HG02840 (cell line): ENCODE measurements around the gene GRXCR1.

Source experiments
- ATAC-seq: cut with Tn5 transposase; IDR thresholded peaks from one replicate; pipeline ENCODE4 v1.9.1; 2021; ENCODE audit warnings: mild to moderate bottlenecking, moderate library complexity, moderate number of reproducible peaks; ENCODE audit not compliant: unreplicated experiment, low FRiP score

GRXCR1 gene

GRCh38 chr4:42925921-42926320 lies 33.4 kb downstream of the GRXCR1 start:
- no peak for ATAC-seq

GRCh38 chr4:42927946-42928345 lies 35.4 kb downstream of the GRXCR1 start:
- no peak for ATAC-seq

GRCh38 chr4:42928582-42928981 lies 36.1 kb downstream of the GRXCR1 start:
- ATAC-seq = no peak

GRCh38 chr4:42942216-42942615 lies 49.7 kb downstream of the GRXCR1 start:
- no peak for ATAC-seq

- ATAC-seq = no peak
These were observed 53.4 kb downstream of the GRXCR1 start for GRCh38 chr4:42945874-42946273.

- no peak for ATAC-seq
These were observed 60.8 kb downstream of the GRXCR1 start for GRCh38 chr4:42953321-42953720.

- ATAC-seq = no peak
These were observed 62.6 kb downstream of the GRXCR1 start for GRCh38 chr4:42954963-42955669.

GRCh38 chr4:42955746-42956505 lies 63.4 kb downstream of the GRXCR1 start:
- no peak for ATAC-seq

- no peak for ATAC-seq
These were observed 72.8 kb downstream of the GRXCR1 start for GRCh38 chr4:42965326-42965725.

GRCh38 chr4:42985976-42986375 lies 93.5 kb downstream of the GRXCR1 start:
- no peak for ATAC-seq

GRCh38 chr4:42995343-42995944 lies 102.9 kb downstream of the GRXCR1 start:
- no peak for ATAC-seq

- ATAC-seq = no peak
These were observed 116.3 kb downstream of the GRXCR1 start for GRCh38 chr4:43008793-43009192.

- ATAC-seq = no peak
These were observed 121.7 kb downstream of the GRXCR1 start for GRCh38 chr4:43014256-43014655.

GRCh38 chr4:43041632-43042031 lies 149.1 kb downstream of the GRXCR1 start:
- no peak for ATAC-seq

GRCh38 chr4:43047058-43047457 lies 154.5 kb downstream of the GRXCR1 start:
- no peak for ATAC-seq

- no peak for ATAC-seq
These were observed 156.1 kb downstream of the GRXCR1 start for GRCh38 chr4:43048570-43048969.

GRCh38 chr4:43049326-43049725 lies 156.8 kb downstream of the GRXCR1 start:
- ATAC-seq = no peak

GRCh38 chr4:43066415-43066814 lies 173.9 kb downstream of the GRXCR1 start:
- ATAC-seq = no peak

- no peak for ATAC-seq
These were observed 178.6 kb downstream of the GRXCR1 start for GRCh38 chr4:43071069-43071468.
